Ramos (cell line): ENCODE data around the gene SERPINA6.
"Not testable (repeated sequence)": the region's sequence is repeated elsewhere in the genome, so short reads cannot be mapped to it uniquely, and the experiment has no call there.

Experiments used
- in situ Hi-C: fragments of 300-500 bp; cut with MboI; formaldehyde crosslinking; loops from one replicate; pipeline ENCODE4 v1.14.3; 2022; ENCODE audit warnings: low sequenced_read_pairs; ENCODE audit not compliant: unreplicated experiment

SERPINA6 gene

GRCh38 chr14:94295360-94296180, 27.6 kb downstream of the SERPINA6 start:
- in situ Hi-C loops, result no loop called here

- in situ Hi-C loops, result no loop called here
Observed at GRCh38 chr14:94293578-94293924, 29.6 kb downstream of the SERPINA6 start.

- in situ Hi-C loops, result no loop called here
Observed at GRCh38 chr14:94292872-94293577, 30.1 kb downstream of the SERPINA6 start, which contains the start of gene SERPINA10. TSS of gene SERPINA10 (minus strand) at chr14:94293268. CDS start at chr14:94290593, 2,675 bp downstream.

- in situ Hi-C loops, result no loop called here
Observed at GRCh38 chr14:94292526-94292871, 30.6 kb downstream of the SERPINA6 start.

- in situ Hi-C loops, result no loop called here
Observed at GRCh38 chr14:94291906-94292525, 31.1 kb downstream of the SERPINA6 start.

- in situ Hi-C loops, result no loop called here
Observed at GRCh38 chr14:94291159-94291905, 31.8 kb downstream of the SERPINA6 start.

GRCh38 chr14:94290197-94290596, 32.9 kb downstream of the SERPINA6 start:
- in situ Hi-C loops, result no loop called here

- in situ Hi-C loops, result no loop called here
Observed at GRCh38 chr14:94288610-94289465, 34.3 kb downstream of the SERPINA6 start.

GRCh38 chr14:94285158-94285557, 38.0 kb downstream of the SERPINA6 start:
- in situ Hi-C loops, result no loop called here

- in situ Hi-C loops, result no loop called here
Observed at GRCh38 chr14:94284221-94284620, 38.9 kb downstream of the SERPINA6 start.

GRCh38 chr14:94282991-94283723, 40.0 kb downstream of the SERPINA6 start:
- in situ Hi-C loops, result no loop called here

- in situ Hi-C loops, result no loop called here
Observed at GRCh38 chr14:94278731-94279130, 44.4 kb downstream of the SERPINA6 start.

- in situ Hi-C loops, result not testable (repeated sequence)
Observed at GRCh38 chr14:94276898-94277561, 46.1 kb downstream of the SERPINA6 start.

- in situ Hi-C loops, result no loop called here
Observed at GRCh38 chr14:94269156-94269555, 54.0 kb downstream of the SERPINA6 start.

- in situ Hi-C loops, result not testable (repeated sequence)
Observed at GRCh38 chr14:94268582-94268981, 54.6 kb downstream of the SERPINA6 start.

GRCh38 chr14:94267352-94267751, 55.8 kb downstream of the SERPINA6 start:
- in situ Hi-C loops, result no loop called here

GRCh38 chr14:94264195-94264594, 58.9 kb downstream of the SERPINA6 start:
- in situ Hi-C loops, result not testable (repeated sequence)
